Esophagus (tissue), 2 donors: ENCODE measurements around the gene QTRT2. TPM values are rescaled to one million over a fixed set of nuclear protein-coding genes. Genes with fewer than 3 reads are reported as not detected.

Experiments
- H3K27ac ChIP-seq, 2 donors: one replicate each; pipeline ENCODE4 v1.5.1; 2013; ENCODE audit warnings: low read depth in 2 of 2, mild to moderate bottlenecking in 2 of 2, inconsistent platforms in 1 of 2, low read length in 1 of 2, moderate library complexity in 1 of 2
- H3K27me3 ChIP-seq, 2 donors: one replicate each; pipeline ENCODE4 v1.6.1; 2013; ENCODE audit warnings: low read length in 2 of 2, control low read depth in 1 of 2, mild to moderate bottlenecking in 1 of 2; ENCODE audit not compliant: insufficient read depth in 2 of 2, control insufficient read depth in 1 of 2
- H3K36me3 ChIP-seq, 2 donors: one replicate each; pipeline ENCODE4 v1.6.1; 2013; ENCODE audit warnings: low read length in 1 of 2; ENCODE audit not compliant: control insufficient read depth in 2 of 2, insufficient read depth in 2 of 2
- H3K4me1 ChIP-seq, 2 donors: one replicate each; pipeline ENCODE4 v1.6.1; 2013; ENCODE audit warnings: low read length in 1 of 2; ENCODE audit not compliant: control insufficient read depth in 2 of 2, insufficient read depth in 2 of 2
- H3K4me3 ChIP-seq, 2 donors: one replicate each; pipeline ENCODE4 v1.5.1; 2013; ENCODE audit warnings: low read length in 2 of 2, mild to moderate bottlenecking in 2 of 2, low read depth in 1 of 2, moderate library complexity in 1 of 2
- H3K9me3 ChIP-seq, 2 donors: one replicate each; pipeline ENCODE4 v1.6.1; 2013; ENCODE audit warnings: mild to moderate bottlenecking in 2 of 2, low read depth in 1 of 2, low read length in 1 of 2, moderate library complexity in 1 of 2; ENCODE audit not compliant: control insufficient read depth in 2 of 2, insufficient read depth in 1 of 2
- WGBS, 2 donors: extraction: QIAGEN DNeasy Blood & Tissue Kit; methylation state at CpG; one replicate each; pipeline ENCODE4 v1.1.7; 2013; 5-methylcytosine and 5-hydroxymethylcytosine counted together
- polyA plus RNA-seq, 2 donors: library from polyadenylated mRNA; stranded (reverse); fragments of 200-250 nt; gene quantifications; one replicate each; pipeline ENCODE4 v1.2.3, GENCODE V29; 2013
- donor health status: healthy with polysubstance abuse.
- donor health status: Bipolar disorder and iron deficiency.

Gene QTRT2
- polyA plus RNA-seq, 2 donors: 4.6 to 6.3 TPM

DNA sequence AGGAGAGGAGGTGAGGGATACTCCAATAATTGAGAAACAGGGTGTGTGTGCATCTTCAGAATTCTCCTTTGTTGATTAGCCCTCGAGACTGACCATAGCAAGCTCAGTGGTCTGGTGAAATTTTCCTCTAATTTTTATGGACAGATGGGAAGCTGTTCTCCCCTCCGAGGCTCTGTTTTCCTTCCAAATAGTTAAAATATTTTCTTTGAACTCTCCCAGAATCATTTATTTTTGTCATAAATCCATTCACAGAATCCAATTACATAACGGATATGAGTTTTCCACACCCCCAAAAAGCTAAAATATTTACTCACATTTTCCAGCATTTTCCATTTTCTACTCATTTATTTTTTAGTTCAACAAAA lies 36.5 kb downstream of the QTRT2 start:
- H3K27ac ChIP-seq: no peak overlapping the region
- H3K9me3 ChIP-seq: no peaks in the 10 kb centered on the region
- H3K4me3 ChIP-seq: no peak overlapping the region
- WGBS, 2 donors: 30 to 37% methylated on average over 3 of the region's 3 CpGs
- no peaks in the 10 kb centered on the region for H3K4me1 ChIP-seq
- no peaks in the 10 kb centered on the region for H3K36me3 ChIP-seq
- H3K27me3 ChIP-seq: no peaks in the 10 kb centered on the region

DNA sequence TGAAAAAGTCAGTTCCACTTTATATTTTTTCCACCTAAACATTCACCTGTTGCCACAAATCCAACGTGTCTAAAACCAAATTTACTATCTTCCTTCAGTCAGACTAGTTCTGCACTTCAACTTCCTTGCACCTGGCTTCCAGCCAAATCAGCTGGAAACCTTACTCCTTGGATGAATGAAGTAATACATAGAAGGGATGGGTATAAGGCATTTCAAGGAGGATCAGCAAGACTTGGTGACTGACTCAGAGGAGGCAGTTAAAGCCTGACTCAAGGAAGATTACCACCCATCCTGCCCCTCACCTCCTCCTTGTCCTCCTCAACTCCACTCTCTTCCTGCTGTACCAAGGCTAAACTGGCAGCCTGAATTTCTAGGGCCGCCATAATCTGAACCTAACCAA lies 37.1 kb downstream of the QTRT2 start:
- Histone ChIP-seq H3K27ac (no peak overlapping the region), H3K4me1 (no peaks in the 10 kb centered on the region), H3K4me3 (no peak overlapping the region), H3K36me3 (no peaks in the 10 kb centered on the region), H3K27me3 (no peaks in the 10 kb centered on the region), H3K9me3 (no peaks in the 10 kb centered on the region)
- WGBS, 2 donors: 49 to 54% methylated on average over 2 of the region's 2 CpGs

DNA sequence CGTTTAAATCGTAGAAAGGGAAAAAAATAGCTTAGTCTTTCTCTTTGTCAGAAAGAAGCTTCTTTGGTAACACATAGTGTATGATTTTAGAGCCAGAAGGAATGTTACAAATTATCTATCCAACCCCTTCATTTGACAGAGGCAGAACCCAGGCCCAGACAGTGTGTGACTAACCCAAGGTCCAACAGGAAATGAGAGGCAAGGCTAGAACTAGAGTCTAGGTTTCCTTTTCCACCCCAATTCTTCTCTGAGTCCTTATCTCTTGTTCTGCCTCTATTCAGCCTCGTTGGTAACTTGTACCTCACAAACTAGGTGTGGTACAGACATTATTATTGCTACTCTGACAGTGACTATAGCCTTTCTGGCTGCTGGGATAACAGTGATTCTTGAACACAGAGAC lies 39.3 kb downstream of the QTRT2 start:
- WGBS, 2 donors: 65 to 73% methylated on average over 3 of the region's 3 CpGs

DNA sequence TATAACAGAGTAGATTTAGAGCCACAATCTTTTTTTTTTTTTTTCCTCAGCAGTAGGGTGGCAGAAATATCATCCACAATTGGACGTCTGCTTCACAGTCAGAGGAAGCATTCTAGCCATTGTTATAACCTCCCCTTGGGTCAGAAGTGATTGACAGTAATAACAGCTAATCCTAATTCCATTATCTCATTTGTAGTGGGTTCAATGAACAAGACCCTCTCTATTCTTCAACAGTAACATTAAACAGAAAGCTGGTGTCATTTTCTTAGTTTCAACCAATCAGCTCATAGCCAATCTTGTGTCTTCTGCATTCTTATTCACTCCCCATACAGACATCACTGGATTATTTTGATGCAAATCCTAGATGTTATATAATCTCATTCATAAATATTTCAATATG lies 44.6 kb downstream of the QTRT2 start:
- Histone ChIP-seq H3K27ac (no peak overlapping the region), H3K4me1 (no peaks in the 10 kb centered on the region), H3K36me3 (no peaks in the 10 kb centered on the region), H3K9me3 (no peaks in the 10 kb centered on the region), H3K4me3 (no peak overlapping the region), H3K27me3 (no peaks in the 10 kb centered on the region)
- 64 to 68% methylated on average over 1 of the region's 1 CpG for WGBS, 2 donors

More for the DNA sequence above, 39.3 kb downstream of the QTRT2 start:
- Histone ChIP-seq H3K36me3 (no peaks in the 10 kb centered on the region), H3K9me3 (no peaks in the 10 kb centered on the region), H3K4me1 (no peaks in the 10 kb centered on the region), H3K27me3 (no peaks in the 10 kb centered on the region), H3K4me3 (no peak overlapping the region), H3K27ac (no peak overlapping the region)

DNA sequence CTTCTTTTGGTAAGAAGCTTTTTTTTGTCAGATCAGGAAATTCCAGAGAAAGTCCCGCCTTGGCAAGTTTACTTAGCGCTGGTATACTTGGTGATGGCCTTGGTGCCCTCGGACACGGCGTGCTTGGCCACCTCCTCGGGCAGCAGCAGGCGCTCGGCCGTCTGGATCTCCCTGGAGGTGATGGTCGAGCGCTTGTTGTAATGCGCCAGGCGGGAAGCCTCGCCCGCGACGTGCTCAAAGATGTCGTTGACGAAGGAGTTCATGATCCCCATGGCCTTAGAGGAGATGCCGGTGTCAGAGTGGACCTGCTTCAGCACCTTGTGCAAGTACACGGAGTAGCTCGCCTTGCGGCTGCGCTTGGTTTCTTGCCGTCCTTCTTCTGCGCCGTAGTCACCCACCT lies 46.6 kb downstream of the QTRT2 start:
- Histone ChIP-seq H3K27me3 (no peaks in the 10 kb centered on the region), H3K36me3 (no peaks in the 10 kb centered on the region), H3K9me3 (no peaks in the 10 kb centered on the region), H3K27ac (no peak overlapping the region), H3K4me1 (no peaks in the 10 kb centered on the region), H3K4me3 (no peak overlapping the region)
- WGBS, 2 donors: 95 to 96% methylated on average over 27 of the region's 27 CpGs

DNA sequence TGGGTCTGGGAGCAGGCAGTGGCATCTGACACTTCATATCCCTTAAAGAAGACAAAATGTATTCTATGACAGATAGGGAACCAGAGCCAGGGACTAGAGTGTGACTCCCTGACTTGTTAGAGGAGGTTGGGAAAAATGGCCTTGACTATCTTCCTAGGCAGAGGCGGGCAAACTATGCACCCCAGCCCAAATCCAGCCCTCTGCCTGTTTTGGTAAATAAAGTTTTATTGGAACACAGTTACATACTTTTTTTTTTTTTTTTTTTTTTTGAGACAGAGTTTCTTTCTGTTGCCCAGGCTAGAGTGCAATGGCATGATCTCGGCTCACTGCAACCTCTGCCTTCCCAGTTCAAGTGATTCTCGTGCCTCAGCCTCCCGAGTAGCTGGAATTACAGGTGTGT lies 47.3 kb downstream of the QTRT2 start:
- no peak overlapping the region for H3K4me3 ChIP-seq
- no peaks in the 10 kb centered on the region for H3K27me3 ChIP-seq
- no peaks in the 10 kb centered on the region for H3K4me1 ChIP-seq
- whole genome bisulfite sequencing, 2 donors: 90 to 92% methylated on average over 4 of the region's 4 CpGs
- H3K36me3 ChIP-seq: no peaks in the 10 kb centered on the region
- no peak overlapping the region for H3K27ac ChIP-seq
- no peaks in the 10 kb centered on the region for H3K9me3 ChIP-seq

DNA sequence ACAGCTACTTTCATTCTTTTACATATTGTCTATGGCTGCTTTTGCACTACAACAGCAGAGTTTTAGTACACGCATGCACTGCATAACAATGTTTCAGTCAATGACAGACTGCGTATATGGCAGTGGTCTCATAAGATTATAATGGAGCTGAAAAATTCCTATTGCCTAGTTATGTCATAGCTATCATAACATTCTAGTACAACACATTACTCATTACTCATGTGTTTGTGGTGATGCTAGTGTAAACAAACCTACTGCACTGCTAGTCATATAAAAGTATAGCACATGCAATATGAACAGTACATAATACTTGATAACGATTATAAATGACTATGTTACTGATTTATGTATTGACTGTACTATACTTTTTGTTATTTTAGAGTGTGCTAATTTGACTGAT lies 47.9 kb downstream of the QTRT2 start:
- no peaks in the 10 kb centered on the region for H3K9me3 ChIP-seq
- no peaks in the 10 kb centered on the region for H3K27me3 ChIP-seq
- no peak overlapping the region for H3K27ac ChIP-seq
- no peaks in the 10 kb centered on the region for H3K4me1 ChIP-seq
- H3K36me3 ChIP-seq: no peaks in the 10 kb centered on the region
- WGBS, 2 donors: 80 to 86% methylated on average over 3 of the region's 3 CpGs
- no peak overlapping the region for H3K4me3 ChIP-seq

DNA sequence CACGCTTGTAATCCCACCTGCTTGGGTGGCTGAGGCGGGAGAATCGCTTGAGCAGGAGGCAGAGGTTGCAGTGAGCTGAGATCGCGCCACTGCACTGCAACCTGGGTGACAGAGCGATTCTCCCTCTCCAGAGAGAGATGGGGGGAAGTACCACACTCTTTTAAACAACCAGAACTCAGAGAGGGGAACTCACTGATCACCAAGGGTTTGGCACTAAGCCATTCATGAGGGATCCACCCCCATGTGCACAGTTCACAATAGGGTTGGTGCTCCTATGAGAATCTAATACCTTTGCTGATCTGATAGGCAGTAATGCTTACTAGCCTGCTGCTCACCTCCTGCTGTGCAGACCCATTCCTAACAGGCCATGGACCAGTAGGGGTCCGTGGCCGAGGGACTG lies 51.6 kb downstream of the QTRT2 start:
- H3K9me3 ChIP-seq: no peaks in the 10 kb centered on the region
- 89 to 95% methylated on average over 8 of the region's 8 CpGs for WGBS, 2 donors
- no peaks in the 10 kb centered on the region for H3K36me3 ChIP-seq
- H3K27me3 ChIP-seq: peaks cover 0 to 2% of the 10 kb centered on the region in 2 donors
- no peak overlapping the region for H3K27ac ChIP-seq
- H3K4me1 ChIP-seq: no peaks in the 10 kb centered on the region
- no peak overlapping the region for H3K4me3 ChIP-seq

DNA sequence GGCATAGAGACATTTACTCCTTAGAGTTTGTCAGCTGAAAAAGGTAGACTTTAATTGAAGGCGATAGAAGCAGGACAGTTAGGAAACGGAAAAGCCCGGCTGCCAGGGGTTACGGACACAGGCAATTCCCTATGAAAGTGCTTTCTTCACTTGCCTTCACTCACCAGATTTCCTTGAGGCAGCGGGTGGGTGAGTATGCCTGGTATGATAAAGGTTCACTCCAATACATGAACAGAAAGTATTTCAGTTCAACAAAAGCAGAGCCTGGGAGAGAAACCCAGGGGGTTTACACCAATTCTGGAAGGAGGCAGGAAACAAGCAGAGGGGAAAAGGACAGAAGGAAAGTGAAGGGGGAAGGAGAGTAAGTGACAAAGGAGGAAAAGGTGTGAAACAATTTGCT lies 53.9 kb downstream of the QTRT2 start:
- no peaks in the 10 kb centered on the region for H3K4me1 ChIP-seq
- H3K27me3 ChIP-seq: peaks cover 2 to 5% of the 10 kb centered on the region in 2 donors
- no peak overlapping the region for H3K27ac ChIP-seq
- WGBS, 2 donors: 62 to 77% methylated on average over 5 of the region's 5 CpGs
- H3K4me3 ChIP-seq: no peak overlapping the region
- H3K9me3 ChIP-seq: no peaks in the 10 kb centered on the region
- H3K36me3 ChIP-seq: no peaks in the 10 kb centered on the region

DNA sequence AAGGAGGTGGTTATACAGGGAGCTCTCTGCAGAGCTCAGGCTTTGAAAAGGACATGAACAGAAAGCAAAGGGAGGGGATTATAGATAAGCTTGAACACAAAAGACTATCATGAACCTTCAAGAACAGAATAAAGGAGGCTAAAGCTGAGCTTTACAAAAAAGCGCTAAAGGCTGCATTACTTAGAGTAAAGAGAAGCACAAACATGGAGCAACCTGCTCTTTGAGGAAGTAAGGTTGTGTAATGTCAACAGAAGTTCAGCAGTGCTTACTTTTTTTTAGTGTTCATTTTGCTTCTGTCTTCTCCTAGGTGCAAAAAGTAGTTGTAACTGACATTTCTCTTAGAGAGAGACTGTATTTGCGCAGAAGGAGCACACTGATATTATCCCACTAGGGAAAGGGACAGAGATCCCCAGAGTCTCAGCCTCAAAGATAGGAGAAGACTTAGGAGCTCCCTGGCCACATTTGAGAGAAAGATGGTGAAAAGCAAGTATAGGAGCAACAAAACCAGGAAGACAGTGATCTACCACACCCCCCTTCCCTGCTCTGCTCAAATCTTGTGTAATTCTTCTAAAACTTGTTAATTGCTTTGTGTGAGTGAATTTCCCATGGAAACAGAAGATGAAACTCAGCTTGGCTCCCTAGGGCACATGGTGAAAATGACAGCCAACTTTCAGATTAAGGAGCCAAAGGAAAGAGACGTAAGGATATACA lies 54.7 kb downstream of the QTRT2 start:
- Histone ChIP-seq H3K27ac (no peak overlapping the region), H3K4me1 (no peaks in the 10 kb centered on the region), H3K9me3 (no peaks in the 10 kb centered on the region), H3K36me3 (no peaks in the 10 kb centered on the region), H3K4me3 (no peak overlapping the region), H3K27me3 (peaks cover 2 to 5% of the 10 kb centered on the region in 2 donors)
- WGBS, 2 donors: 49 to 56% methylated on average over 3 of the region's 3 CpGs
